Measurements from ENCODE around the gene ARHGAP28. TPM values are rescaled to one million over a fixed set of nuclear protein-coding genes. Genes with fewer than 3 reads are reported as not detected.

Gene ARHGAP28
- total RNA-seq, 2 donors from 2014 or later: 3.0 TPM

DNA sequence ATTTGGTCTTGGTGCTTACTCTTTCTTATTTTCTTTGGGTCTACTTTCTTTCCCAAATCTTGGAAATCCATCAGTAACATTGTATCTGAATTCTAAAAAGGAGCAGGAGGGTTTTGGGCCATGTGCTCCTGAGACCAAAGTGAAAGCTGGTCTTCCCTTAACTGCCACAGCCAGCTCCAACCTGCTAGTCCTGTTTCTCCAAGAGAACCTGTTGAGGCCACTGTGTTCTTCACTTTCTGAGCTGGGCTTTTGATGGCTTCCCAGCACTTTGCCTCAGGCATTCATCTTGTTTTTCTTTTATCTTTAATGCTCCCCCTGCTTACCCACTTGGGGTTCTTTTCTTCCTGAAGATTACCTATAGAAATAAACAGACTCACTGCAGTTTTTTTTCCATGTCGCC, 53.3 kb downstream of the ARHGAP28 start:
- Histone ChIP-seq H3K27me3 (no peaks in the 10 kb centered on the region), H3K4me3 (no peak overlapping the region), H3K36me3 (no peaks in the 10 kb centered on the region), H3K9me3 (no peaks in the 10 kb centered on the region), H3K27ac (no peak overlapping the region), H3K4me1 (peaks cover 0 to 23% of the 10 kb centered on the region in 2 donors)
- DNase-seq (ENCODE audit: low spot score): no peak
- TF ChIP-seq, protein P1, sequence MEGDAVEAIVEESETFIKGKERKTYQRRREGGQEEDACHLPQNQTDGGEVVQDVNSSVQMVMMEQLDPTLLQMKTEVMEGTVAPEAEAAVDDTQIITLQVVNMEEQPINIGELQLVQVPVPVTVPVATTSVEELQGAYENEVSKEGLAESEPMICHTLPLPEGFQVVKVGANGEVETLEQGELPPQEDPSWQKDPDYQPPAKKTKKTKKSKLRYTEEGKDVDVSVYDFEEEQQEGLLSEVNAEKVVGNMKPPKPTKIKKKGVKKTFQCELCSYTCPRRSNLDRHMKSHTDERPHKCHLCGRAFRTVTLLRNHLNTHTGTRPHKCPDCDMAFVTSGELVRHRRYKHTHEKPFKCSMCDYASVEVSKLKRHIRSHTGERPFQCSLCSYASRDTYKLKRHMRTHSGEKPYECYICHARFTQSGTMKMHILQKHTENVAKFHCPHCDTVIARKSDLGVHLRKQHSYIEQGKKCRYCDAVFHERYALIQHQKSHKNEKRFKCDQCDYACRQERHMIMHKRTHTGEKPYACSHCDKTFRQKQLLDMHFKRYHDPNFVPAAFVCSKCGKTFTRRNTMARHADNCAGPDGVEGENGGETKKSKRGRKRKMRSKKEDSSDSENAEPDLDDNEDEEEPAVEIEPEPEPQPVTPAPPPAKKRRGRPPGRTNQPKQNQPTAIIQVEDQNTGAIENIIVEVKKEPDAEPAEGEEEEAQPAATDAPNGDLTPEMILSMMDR (IDR thresholded peaks at IDR 0.05): no peak

DNA sequence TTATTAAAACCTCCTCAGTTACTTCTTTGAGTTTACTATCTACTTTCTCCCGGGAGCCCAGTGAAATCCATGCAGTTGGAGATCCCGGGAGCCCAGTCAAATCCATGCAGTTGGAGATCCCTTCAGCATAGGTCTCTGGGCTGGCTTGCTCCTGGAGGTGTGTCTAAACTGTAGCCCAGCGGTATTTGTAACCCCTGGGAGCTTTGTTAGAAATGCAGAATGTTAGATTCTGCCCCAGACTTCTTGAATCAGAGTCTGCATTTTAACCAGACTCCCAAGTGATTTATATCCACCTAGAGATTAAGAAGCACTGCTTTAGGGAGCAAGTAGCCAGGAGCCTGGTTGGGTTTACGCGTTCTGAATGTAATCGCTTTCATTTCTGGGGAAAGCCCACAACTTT, 54.5 kb downstream of the ARHGAP28 start:
- Histone ChIP-seq H3K27me3 (no peaks in the 10 kb centered on the region), H3K9me3 (no peaks in the 10 kb centered on the region), H3K36me3 (no peaks in the 10 kb centered on the region), H3K4me1 (peaks cover 0 to 23% of the 10 kb centered on the region in 2 donors), H3K4me3 (no peak overlapping the region), H3K27ac (no peak overlapping the region)
- TF ChIP-seq, protein P1 (IDR thresholded peaks at IDR 0.05): no peak
- DNase-seq (ENCODE audit: low spot score): no peak

DNA sequence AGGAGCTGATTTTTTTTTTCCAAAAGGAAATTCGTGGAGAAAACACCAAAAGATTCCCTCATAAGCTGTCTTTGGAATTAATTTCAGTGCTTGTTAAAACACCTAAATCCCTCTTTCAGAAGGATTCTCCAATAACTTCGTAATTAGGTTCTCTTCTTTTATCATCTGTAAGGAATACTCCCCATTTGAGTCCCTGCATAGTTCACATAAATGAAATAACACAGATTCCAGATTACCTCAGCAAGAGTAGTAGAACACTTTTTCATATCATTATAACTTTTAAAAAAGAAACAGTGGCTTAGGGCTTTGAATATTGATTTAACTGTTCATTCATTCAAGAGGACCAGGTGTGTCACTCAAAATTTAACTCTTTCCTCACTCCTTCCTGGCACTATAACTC, 55.5 kb downstream of the ARHGAP28 start:
- Histone ChIP-seq H3K4me1 (peaks cover 0 to 16% of the 10 kb centered on the region in 2 donors), H3K4me3 (no peak overlapping the region), H3K27me3 (no peaks in the 10 kb centered on the region), H3K9me3 (no peaks in the 10 kb centered on the region), H3K27ac (no peak overlapping the region), H3K36me3 (no peaks in the 10 kb centered on the region)
- no peak for DNase-seq (ENCODE audit: low spot score)
- TF ChIP-seq, protein P1 (IDR thresholded peaks at IDR 0.05): no peak

DNA sequence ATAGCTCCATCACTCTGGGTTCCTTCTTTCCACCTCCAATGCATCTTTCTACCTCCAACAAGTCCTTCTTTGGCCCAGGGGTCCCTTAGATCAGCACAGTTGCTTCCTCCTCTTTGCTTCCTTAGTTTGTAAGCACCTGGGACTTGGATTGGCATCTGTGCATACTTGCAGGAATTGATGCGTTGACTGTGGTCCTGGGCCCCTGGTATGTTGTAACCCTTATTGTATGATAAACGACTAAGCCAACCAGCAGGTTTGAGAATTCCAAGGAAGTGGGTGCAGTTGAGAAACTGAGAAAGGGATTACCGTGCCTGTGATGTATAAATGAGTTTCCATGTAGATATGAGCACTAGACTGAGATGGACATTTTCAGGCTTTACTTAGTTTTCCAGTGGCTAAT, 55.9 kb downstream of the ARHGAP28 start:
- Histone ChIP-seq H3K4me3 (no peak overlapping the region), H3K4me1 (peaks cover 0 to 16% of the 10 kb centered on the region in 2 donors), H3K27ac (no peak overlapping the region), H3K9me3 (no peaks in the 10 kb centered on the region), H3K27me3 (no peaks in the 10 kb centered on the region), H3K36me3 (no peaks in the 10 kb centered on the region)
- TF ChIP-seq, protein P1 (IDR thresholded peaks at IDR 0.05): no peak
- DNase-seq (ENCODE audit: low spot score): no peak

DNA sequence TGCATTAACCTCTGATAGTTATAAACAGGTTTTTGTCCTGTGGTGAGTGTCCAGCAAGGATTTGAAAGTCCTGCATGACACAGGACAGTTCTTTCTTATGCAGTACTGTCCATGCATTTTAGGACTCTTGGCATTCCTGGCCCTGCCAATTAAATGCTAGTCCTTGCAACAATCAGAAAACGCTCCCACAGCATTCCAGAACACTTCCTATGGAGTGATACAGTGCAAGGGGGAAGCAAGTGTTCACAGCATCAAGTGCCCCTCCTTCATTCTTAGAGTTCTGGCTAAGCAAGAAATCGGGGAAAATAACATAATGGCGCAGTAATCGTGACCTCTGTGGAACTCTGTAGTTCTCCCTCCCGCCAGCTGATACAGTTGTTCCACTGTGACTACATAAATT, 62.9 kb downstream of the ARHGAP28 start:
- no peaks in the 10 kb centered on the region for H3K9me3 ChIP-seq
- H3K27ac ChIP-seq: no peak overlapping the region
- TF ChIP-seq, protein P1 (IDR thresholded peaks at IDR 0.05): no peak
- H3K27me3 ChIP-seq: no peaks in the 10 kb centered on the region
- no peaks in the 10 kb centered on the region for H3K36me3 ChIP-seq
- H3K4me3 ChIP-seq: no peak overlapping the region
- DNase-seq (ENCODE audit: low spot score): no peak
- H3K4me1 ChIP-seq: no peaks in the 10 kb centered on the region

DNA sequence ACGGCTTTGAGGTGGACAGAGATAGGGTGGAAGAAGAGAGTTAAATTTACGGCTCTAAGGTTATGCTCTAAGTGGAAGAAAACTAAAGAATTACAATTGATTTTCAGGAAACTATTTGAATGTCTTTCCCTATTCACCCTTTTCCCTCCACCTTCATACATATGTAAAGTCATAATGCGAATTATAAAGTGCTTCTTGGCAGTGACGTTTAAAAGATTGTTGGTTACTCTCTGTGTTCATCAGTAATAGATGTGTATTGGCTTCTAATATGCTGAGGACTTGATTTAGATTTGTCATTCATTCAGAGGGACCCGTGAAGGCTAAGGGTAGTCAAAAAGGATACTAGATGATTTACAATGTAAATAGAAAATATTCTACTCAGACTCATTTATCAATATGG, 63.9 kb downstream of the ARHGAP28 start:
- H3K4me3 ChIP-seq: no peak overlapping the region
- H3K4me1 ChIP-seq: no peaks in the 10 kb centered on the region
- H3K9me3 ChIP-seq: no peaks in the 10 kb centered on the region
- H3K27me3 ChIP-seq: no peaks in the 10 kb centered on the region
- TF ChIP-seq, protein P1 (IDR thresholded peaks at IDR 0.05): no peak
- H3K27ac ChIP-seq: no peak overlapping the region
- H3K36me3 ChIP-seq: no peaks in the 10 kb centered on the region
- no peak for DNase-seq (ENCODE audit: low spot score)
